Measurements from ENCODE around the gene JPH3. TPM values are rescaled to one million over a fixed set of nuclear protein-coding genes. Genes with fewer than 3 reads are reported as not detected.

Gene JPH3
- polyA plus RNA-seq, 3 donors, result not detected

DNA sequence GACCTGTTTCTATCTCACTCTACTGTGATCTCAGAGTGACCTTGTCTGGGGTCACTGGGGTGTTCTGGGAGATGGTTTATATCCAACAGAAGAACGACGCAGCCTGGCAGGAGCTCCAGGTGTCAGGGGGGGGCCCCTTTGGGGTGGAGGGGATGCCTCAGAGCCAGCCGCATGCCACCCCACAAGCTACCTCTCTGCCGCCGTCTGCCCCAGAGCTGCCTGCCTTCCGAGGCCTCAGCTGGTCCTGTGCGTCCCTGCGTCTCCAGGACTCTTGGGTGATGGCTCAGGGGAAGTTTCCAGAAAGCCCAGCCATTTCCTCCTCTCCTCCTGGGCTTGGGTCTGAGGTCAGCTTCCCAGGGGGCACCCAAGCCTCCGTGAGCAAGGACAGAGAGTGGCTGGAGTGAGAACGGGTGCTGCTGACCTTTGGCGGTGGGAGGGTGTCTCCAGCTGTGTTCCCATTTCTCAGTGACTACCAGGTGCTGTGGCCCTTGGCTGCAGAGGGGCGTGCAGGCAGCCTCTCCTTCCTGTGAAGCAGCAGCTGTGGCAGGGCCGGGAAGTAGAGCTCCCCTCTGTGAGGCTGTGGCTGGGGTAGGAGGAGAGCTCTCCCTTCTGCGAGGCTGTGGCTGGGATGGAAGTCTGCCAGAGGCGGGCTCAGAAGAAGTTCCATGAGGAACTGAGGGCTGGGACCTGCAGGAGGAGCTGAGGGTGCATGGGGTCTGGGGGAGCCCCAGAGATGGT lies 19.8 kb downstream of the JPH3 start:
- H3K4me1 Mint-ChIP-seq, result no peaks in the 10 kb centered on the region

DNA sequence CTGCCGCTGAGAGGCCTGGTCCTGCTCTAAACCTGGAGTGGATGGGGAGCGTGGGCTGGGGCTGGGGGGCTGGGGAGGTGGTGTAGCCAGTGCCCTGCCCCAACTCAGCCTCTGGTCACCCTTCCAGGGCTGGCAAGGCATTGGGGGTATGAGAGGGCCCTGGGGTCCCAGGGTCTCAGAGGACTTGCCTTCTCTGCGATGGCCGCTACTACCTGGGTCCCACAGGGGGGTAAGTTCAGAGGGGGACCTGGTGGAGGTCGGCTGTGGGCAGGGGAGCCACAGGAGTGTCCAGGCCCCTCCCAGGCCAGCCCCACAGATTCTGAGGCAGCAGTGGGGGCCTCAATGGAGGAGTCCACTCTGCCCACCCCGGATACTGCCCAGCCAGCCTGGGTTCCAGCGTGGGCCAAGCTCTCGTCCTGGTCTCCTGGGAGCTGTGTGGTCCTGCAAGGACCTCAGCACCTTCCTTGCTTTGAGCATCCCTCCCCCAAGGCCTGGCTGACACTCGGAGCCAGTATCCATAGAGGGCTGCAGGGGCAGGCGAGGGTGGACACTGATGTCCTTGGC lies 20.5 kb downstream of the JPH3 start:
- H3K9me3 Mint-ChIP-seq, result no peaks in the 10 kb centered on the region
- Histone ChIP-seq H3K79me2 (ENCODE audit: insufficient read depth, low read length) (no peaks in the 10 kb centered on the region), H4K20me1 (ENCODE audit: insufficient read depth, low read length) (no peaks in the 10 kb centered on the region), H3K9ac (ENCODE audit: insufficient read depth, low read length, poor library complexity, severe bottlenecking) (no peak overlapping the region), H2AFZ (ENCODE audit: insufficient read depth, low read depth, low read length, poor library complexity, severe bottlenecking) (no peak overlapping the region), H3K4me3 (replicated peaks in 1 of 3; ENCODE audit: low read depth in 2 of 3, low read length in 3 of 3) (no peak overlapping the region), H3K4me1 (ENCODE audit: control insufficient read depth in 1 of 2, insufficient read depth in 2 of 2, low read length in 2 of 2) (no peaks in the 10 kb centered on the region), H3K9me3 (replicated peaks in 1 of 2; ENCODE audit: control insufficient read depth in 1 of 2, insufficient read depth in 1 of 2, low read length in 2 of 2) (no peaks in the 10 kb centered on the region), H3K27ac (ENCODE audit: low read depth in 1 of 2, low read length in 2 of 2) (no peak overlapping the region), H3K4me2 (replicated peaks; ENCODE audit: extremely low read depth, low read length, poor library complexity, severe bottlenecking) (no peak overlapping the region), H3K36me3 (replicated peaks in 1 of 2; ENCODE audit: control insufficient read depth in 1 of 2, insufficient read depth in 2 of 2, low read length in 2 of 2) (no peaks in the 10 kb centered on the region), H3K27me3 (ENCODE audit: control insufficient read depth in 2 of 2, insufficient read depth in 2 of 2, low read length in 2 of 2) (no peaks in the 10 kb centered on the region)
- 90% methylated on average over 9 of the region's 10 CpGs for WGBS (ENCODE audit: insufficient coverage)
- peaks cover 13 to 25% (median 21%) of the 10 kb centered on the region in 3 donors for H3K27me3 Mint-ChIP-seq (ENCODE audit: low read depth in 3 of 3)
- H3K4me3 Mint-ChIP-seq, result no peak overlapping the region
- TF ChIP-seq, protein P1, sequence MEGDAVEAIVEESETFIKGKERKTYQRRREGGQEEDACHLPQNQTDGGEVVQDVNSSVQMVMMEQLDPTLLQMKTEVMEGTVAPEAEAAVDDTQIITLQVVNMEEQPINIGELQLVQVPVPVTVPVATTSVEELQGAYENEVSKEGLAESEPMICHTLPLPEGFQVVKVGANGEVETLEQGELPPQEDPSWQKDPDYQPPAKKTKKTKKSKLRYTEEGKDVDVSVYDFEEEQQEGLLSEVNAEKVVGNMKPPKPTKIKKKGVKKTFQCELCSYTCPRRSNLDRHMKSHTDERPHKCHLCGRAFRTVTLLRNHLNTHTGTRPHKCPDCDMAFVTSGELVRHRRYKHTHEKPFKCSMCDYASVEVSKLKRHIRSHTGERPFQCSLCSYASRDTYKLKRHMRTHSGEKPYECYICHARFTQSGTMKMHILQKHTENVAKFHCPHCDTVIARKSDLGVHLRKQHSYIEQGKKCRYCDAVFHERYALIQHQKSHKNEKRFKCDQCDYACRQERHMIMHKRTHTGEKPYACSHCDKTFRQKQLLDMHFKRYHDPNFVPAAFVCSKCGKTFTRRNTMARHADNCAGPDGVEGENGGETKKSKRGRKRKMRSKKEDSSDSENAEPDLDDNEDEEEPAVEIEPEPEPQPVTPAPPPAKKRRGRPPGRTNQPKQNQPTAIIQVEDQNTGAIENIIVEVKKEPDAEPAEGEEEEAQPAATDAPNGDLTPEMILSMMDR (IDR thresholded peaks at IDR 0.05), result no peak
- no peak for DNase-seq
- no peaks in the 10 kb centered on the region for H3K36me3 Mint-ChIP-seq
- H3K4me1 Mint-ChIP-seq, result no peaks in the 10 kb centered on the region
- intact Hi-C loops (cut with micrococcal nuclease), result no loop called here
- H3K27ac Mint-ChIP-seq, result no peak overlapping the region

More for the DNA sequence above, 19.8 kb downstream of the JPH3 start:
- Histone ChIP-seq H3K79me2 (ENCODE audit: insufficient read depth, low read length) (no peaks in the 10 kb centered on the region), H3K9ac (ENCODE audit: insufficient read depth, low read length, poor library complexity, severe bottlenecking) (no peak overlapping the region), H4K20me1 (ENCODE audit: insufficient read depth, low read length) (no peaks in the 10 kb centered on the region), H2AFZ (ENCODE audit: insufficient read depth, low read depth, low read length, poor library complexity, severe bottlenecking) (no peak overlapping the region), H3K4me3 (replicated peaks in 1 of 3; ENCODE audit: low read depth in 2 of 3, low read length in 3 of 3) (no peak overlapping the region), H3K9me3 (replicated peaks in 1 of 2; ENCODE audit: control insufficient read depth in 1 of 2, insufficient read depth in 1 of 2, low read length in 2 of 2) (no peaks in the 10 kb centered on the region), H3K36me3 (replicated peaks in 1 of 2; ENCODE audit: control insufficient read depth in 1 of 2, insufficient read depth in 2 of 2, low read length in 2 of 2) (no peaks in the 10 kb centered on the region), H3K27ac (ENCODE audit: low read depth in 1 of 2, low read length in 2 of 2) (no peak overlapping the region), H3K27me3 (ENCODE audit: control insufficient read depth in 2 of 2, insufficient read depth in 2 of 2, low read length in 2 of 2) (no peaks in the 10 kb centered on the region), H3K4me2 (replicated peaks; ENCODE audit: extremely low read depth, low read length, poor library complexity, severe bottlenecking) (no peak overlapping the region), H3K4me1 (ENCODE audit: control insufficient read depth in 1 of 2, insufficient read depth in 2 of 2, low read length in 2 of 2) (no peaks in the 10 kb centered on the region)
- Mint-ChIP-seq H3K27me3 (ENCODE audit: low read depth in 3 of 3) (peaks cover 13 to 28% (median 21%) of the 10 kb centered on the region in 3 donors), H3K9me3 (no peaks in the 10 kb centered on the region), H3K36me3 (no peaks in the 10 kb centered on the region), H3K27ac (no peak overlapping the region), H3K4me3 (peak overlapping the region in 1 of 2 donors; percentile 57)
- TF ChIP-seq, protein P1 (IDR thresholded peaks at IDR 0.05), result no peak
- intact Hi-C loops (cut with micrococcal nuclease), result no loop called here
- no peak for DNase-seq
- 93% methylated on average over 3 of the region's 15 CpGs for WGBS (ENCODE audit: insufficient coverage)
